Measurements from ENCODE around the gene LGR6. TPM values are rescaled to one million over a fixed set of nuclear protein-coding genes. Genes with fewer than 3 reads are reported as not detected.

LGR6 gene
- total and polyA plus RNA-seq, 2 experiments from 2014 or later: 0.66 to 0.89 TPM

GRCh38 chr1:202170726-202171125 lies 22.9 kb upstream of the LGR6 start (continued):
- no peak for TF ChIP-seq REST (IDR thresholded peaks at IDR 0.05; ENCODE audit: unreplicated experiment)

- no peak overlapping the region for H3K27ac Mint-ChIP-seq
- H3K9me3 Mint-ChIP-seq: no peaks in the 10 kb centered on the region
- ATAC-seq (no peak), DNase-seq (ENCODE audit: low spot score) (no peak)
- Histone ChIP-seq H3F3A (replicated peaks; ENCODE audit: low read depth) (no peaks in the 10 kb centered on the region), H3K4me1 (ENCODE audit: insufficient read depth) (no peaks in the 10 kb centered on the region), H3K9me2 (ENCODE audit: insufficient read depth) (no peaks in the 10 kb centered on the region), H3K36me3 (ENCODE audit: insufficient read depth) (no peaks in the 10 kb centered on the region), H3K79me2 (replicated peaks; ENCODE audit: insufficient read depth) (no peaks in the 10 kb centered on the region), H3K4me2 (no peak overlapping the region), H3K4me3 (no peak overlapping the region), H4K20me1 (replicated peaks; ENCODE audit: insufficient read depth) (no peaks in the 10 kb centered on the region), H3K27me3 (ENCODE audit: insufficient read depth) (no peaks in the 10 kb centered on the region), H3K27ac (ENCODE audit: low read depth) (no peak overlapping the region), H2AFZ (no peak overlapping the region)
- H3K4me3 Mint-ChIP-seq: no peak overlapping the region
- H3K27me3 Mint-ChIP-seq (ENCODE audit: insufficient read depth, low read depth, poor library complexity): peaks cover 14% of the 10 kb centered on the region
- peaks cover 14% of the 10 kb centered on the region for H3K4me1 Mint-ChIP-seq
- H3K36me3 Mint-ChIP-seq (ENCODE audit: low read depth): no peaks in the 10 kb centered on the region
- TF ChIP-seq JUNB (IDR thresholded peaks at IDR 0.05; ENCODE audit: unreplicated experiment) (no peak), CTCF (conservative IDR thresholded peaks at IDR 0.05; ENCODE audit: low read depth in 2 of 2) (no peak), STAT1 (IDR thresholded peaks at IDR 0.05; ENCODE audit: unreplicated experiment) (no peak), CREB1 (CRISPR knock-in tag; IDR thresholded peaks at IDR 0.05; ENCODE audit: low read depth) (no peak), REST (IDR thresholded peaks at IDR 0.05; ENCODE audit: unreplicated experiment) (no peak), NANOG (IDR thresholded peaks at IDR 0.05; ENCODE audit: borderline replicate concordance) (no peak), ZNF462 (CRISPR knock-in tag; IDR thresholded peaks at IDR 0.05) (no peak), ZNF331 (CRISPR knock-in tag; IDR thresholded peaks at IDR 0.05; ENCODE audit: low read depth) (no peak)
Measured at GRCh38 chr1:202171292-202172014, 22.1 kb upstream of the LGR6 start.

Measured in GM23338 (cell line).